Measurements from ENCODE around the gene OR2T5. TPM values are rescaled to one million over a fixed set of nuclear protein-coding genes. Genes with fewer than 3 reads are reported as not detected.
A peak's percentile ranks its signal among the peaks of the same experiment; 100 is the strongest.
"Not testable (repeated sequence)": the region's sequence is repeated elsewhere in the genome, so short reads cannot be mapped to it uniquely, and the experiment has no call there.

The OR2T5 gene
- polyA plus RNA-seq, 1 donor from 2014 or later: 0.16 TPM

- not testable (repeated sequence) for H3K36me3 Mint-ChIP-seq, H3K4me1 Mint-ChIP-seq, H3K27ac Mint-ChIP-seq, H3K9me3 Mint-ChIP-seq, H3K27me3 Mint-ChIP-seq
- H3K4me3 Mint-ChIP-seq: peak within 1 kb of the TSS in 1 of 4 donors; percentile 65
Observed at GRCh38 chr1:248473051-248473450, 15.3 kb upstream of the OR2T5 start, which contains the start of gene OR2T3. Gene OR2T3, plus strand, starts transcription at chr1:248473351. Its CDS starts 0 bp downstream, at chr1:248473351.

- not testable (repeated sequence) for H3K27me3 Mint-ChIP-seq, H3K9me3 Mint-ChIP-seq, H3K27ac Mint-ChIP-seq, H3K4me1 Mint-ChIP-seq, H3K36me3 Mint-ChIP-seq, H3K4me3 Mint-ChIP-seq
Observed at GRCh38 chr1:248475660-248476059, 12.7 kb upstream of the OR2T5 start.

- not testable (repeated sequence) for H3K27me3 Mint-ChIP-seq, H3K36me3 Mint-ChIP-seq, H3K9me3 Mint-ChIP-seq, H3K4me1 Mint-ChIP-seq
- H3K4me3 Mint-ChIP-seq: peak overlapping the region; percentile 8 to 92 (median 74)
- H3K27ac Mint-ChIP-seq: peak overlapping the region in 1 of 3 donors; percentile 83
Observed at GRCh38 chr1:248481686-248482579, 6.5 kb upstream of the OR2T5 start.

- H3K36me3 Mint-ChIP-seq, H3K4me1 Mint-ChIP-seq, H3K27ac Mint-ChIP-seq, H3K9me3 Mint-ChIP-seq, H3K27me3 Mint-ChIP-seq, H3K4me3 Mint-ChIP-seq: not testable (repeated sequence)
Observed at GRCh38 chr1:248496661-248497060, 8.3 kb downstream of the OR2T5 start.

- not testable (repeated sequence) for H3K4me1 Mint-ChIP-seq, H3K4me3 Mint-ChIP-seq, H3K27ac Mint-ChIP-seq, H3K27me3 Mint-ChIP-seq, H3K9me3 Mint-ChIP-seq, H3K36me3 Mint-ChIP-seq
Observed at GRCh38 chr1:248500305-248501035, 12.1 kb downstream of the OR2T5 start.

- not testable (repeated sequence) for H3K9me3 Mint-ChIP-seq, H3K27me3 Mint-ChIP-seq, H3K4me1 Mint-ChIP-seq, H3K36me3 Mint-ChIP-seq, H3K4me3 Mint-ChIP-seq, H3K27ac Mint-ChIP-seq
Observed at GRCh38 chr1:248507773-248508172, 19.4 kb downstream of the OR2T5 start, which contains the start of gene OR2G6. Gene OR2G6, plus strand, starts transcription at chr1:248508073. Its CDS starts 13,574 bp downstream, at chr1:248521647.

GRCh38 chr1:248510217-248510616 is 21.8 kb downstream of the OR2T5 start:
- H3K4me1 Mint-ChIP-seq, H3K9me3 Mint-ChIP-seq, H3K27me3 Mint-ChIP-seq, H3K4me3 Mint-ChIP-seq, H3K36me3 Mint-ChIP-seq, H3K27ac Mint-ChIP-seq: not testable (repeated sequence)

- peaks cover 0 to 8% (median 0%) of the 10 kb centered on the region in 3 donors for H3K9me3 Mint-ChIP-seq
- no peaks in the 10 kb centered on the region for H3K4me1 Mint-ChIP-seq
- peaks cover 3% of the 10 kb centered on the region for H3K36me3 Mint-ChIP-seq
- peak overlapping the region in 1 of 4 donors; percentile 37 for H3K4me3 Mint-ChIP-seq
- H3K27me3 Mint-ChIP-seq: peaks cover 1% of the 10 kb centered on the region
- H3K27ac Mint-ChIP-seq: no peak overlapping the region
Observed at GRCh38 chr1:248521856-248522255, 33.5 kb downstream of the OR2T5 start.

- not testable (repeated sequence) for H3K36me3 Mint-ChIP-seq, H3K27me3 Mint-ChIP-seq, H3K27ac Mint-ChIP-seq, H3K4me3 Mint-ChIP-seq, H3K9me3 Mint-ChIP-seq, H3K4me1 Mint-ChIP-seq
Observed at GRCh38 chr1:248537449-248537848, 49.1 kb downstream of the OR2T5 start.

Other genes with a start within 250 kb of the OR2T5 start
- not detected for gene OR2T33, start 210.6 kb upstream of the OR2T5 start, polyA plus RNA-seq
- not detected for gene OR2T12, start 185.2 kb upstream of the OR2T5 start, polyA plus RNA-seq
- not detected for gene OR2M7, start 164.0 kb upstream of the OR2T5 start, polyA plus RNA-seq
- gene OR14C36, start 139.8 kb upstream of the OR2T5 start, polyA plus RNA-seq: not detected
- not detected for gene OR2T4, start 126.9 kb upstream of the OR2T5 start, polyA plus RNA-seq
- gene OR2T6, start 112.8 kb upstream of the OR2T5 start, polyA plus RNA-seq: not detected
- gene OR2T1, start 85.5 kb upstream of the OR2T5 start, polyA plus RNA-seq: not detected
- gene OR2T2, start 43.0 kb upstream of the OR2T5 start, polyA plus RNA-seq: not detected
- gene OR2T3, start 15.2 kb upstream of the OR2T5 start, polyA plus RNA-seq: not detected
- not detected for gene OR2G6, start 19.5 kb downstream of the OR2T5 start, polyA plus RNA-seq
- gene OR2T29, start 74.2 kb downstream of the OR2T5 start, polyA plus RNA-seq: not detected
- not detected for gene OR2T34, start 86.2 kb downstream of the OR2T5 start, polyA plus RNA-seq
- gene OR2T10, start 109.1 kb downstream of the OR2T5 start, polyA plus RNA-seq: 0.39 TPM
- gene OR2T11, start 146.5 kb downstream of the OR2T5 start, polyA plus RNA-seq: not detected
- not detected for gene OR2T35, start 156.7 kb downstream of the OR2T5 start, polyA plus RNA-seq
- not detected for gene OR2T27, start 166.9 kb downstream of the OR2T5 start, polyA plus RNA-seq
- not detected for gene OR14I1, start 214.2 kb downstream of the OR2T5 start, polyA plus RNA-seq